Iris pigment epithelial cell (primary cell): ENCODE results near the gene PPP1R18.
"Not testable (repeated sequence)": the region's sequence is repeated elsewhere in the genome, so short reads cannot be mapped to it uniquely, and the experiment has no call there.

ENCODE experiments used
- DNase-seq: peaks from one replicate; pipeline ENCODE4 v3.0.0-alpha.2; 2011; ENCODE audit warnings: low read depth

The PPP1R18 gene

DNA sequence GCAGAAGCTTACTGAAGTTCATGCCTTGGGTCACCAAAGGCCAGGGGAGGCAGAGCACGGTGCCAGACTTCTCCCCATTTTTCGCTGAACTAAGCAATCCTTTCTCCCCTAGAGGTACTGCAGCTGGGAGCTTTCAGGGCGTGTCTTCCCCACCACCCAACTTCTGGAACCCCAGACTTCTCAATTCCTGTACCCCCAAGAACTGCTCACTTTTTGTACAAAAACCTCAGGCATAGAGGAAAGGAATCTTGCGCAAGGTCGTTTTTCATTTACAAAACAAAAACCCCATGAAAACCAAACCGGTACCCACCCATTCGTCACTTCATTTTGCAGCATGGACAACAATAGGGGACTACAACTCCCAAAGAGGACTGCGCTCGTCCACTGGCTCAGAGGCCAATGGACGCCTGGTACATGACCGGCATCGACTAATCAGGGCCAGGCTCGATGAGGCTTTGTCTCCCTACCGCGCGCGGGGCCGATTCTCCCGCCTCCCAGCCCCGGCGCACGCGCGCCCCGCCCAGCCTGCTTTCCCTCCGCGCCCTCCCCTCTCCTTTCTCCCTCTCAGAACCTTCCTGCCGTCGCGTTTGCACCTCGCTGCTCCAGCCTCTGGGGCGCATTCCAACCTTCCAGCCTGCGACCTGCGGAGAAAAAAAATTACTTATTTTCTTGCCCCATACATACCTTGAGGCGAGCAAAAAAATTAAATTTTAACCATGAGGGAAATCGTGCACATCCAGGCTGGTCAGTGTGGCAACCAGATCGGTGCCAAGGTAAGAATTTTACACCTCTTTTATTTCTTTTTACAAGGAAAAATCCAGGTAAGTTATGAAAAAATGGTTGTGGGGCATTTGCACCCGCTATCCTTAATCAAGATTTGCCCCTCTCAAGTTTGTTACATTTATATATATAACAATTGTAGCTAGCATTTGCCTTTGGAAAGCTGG lies 33.6 kb upstream of the PPP1R18 start, which contains the start of gene TUBB:
TSS of gene TUBB (plus strand) at position 562 of the 947 bp plus-strand sequence. CDS start at position 717, 155 bp downstream.
- DNase-seq = peak; percentile 99

GRCh38 chr6:30719356-30719755 lies 32.9 kb upstream of the PPP1R18 start:
- peak; percentile 25 for DNase-seq

DNA sequence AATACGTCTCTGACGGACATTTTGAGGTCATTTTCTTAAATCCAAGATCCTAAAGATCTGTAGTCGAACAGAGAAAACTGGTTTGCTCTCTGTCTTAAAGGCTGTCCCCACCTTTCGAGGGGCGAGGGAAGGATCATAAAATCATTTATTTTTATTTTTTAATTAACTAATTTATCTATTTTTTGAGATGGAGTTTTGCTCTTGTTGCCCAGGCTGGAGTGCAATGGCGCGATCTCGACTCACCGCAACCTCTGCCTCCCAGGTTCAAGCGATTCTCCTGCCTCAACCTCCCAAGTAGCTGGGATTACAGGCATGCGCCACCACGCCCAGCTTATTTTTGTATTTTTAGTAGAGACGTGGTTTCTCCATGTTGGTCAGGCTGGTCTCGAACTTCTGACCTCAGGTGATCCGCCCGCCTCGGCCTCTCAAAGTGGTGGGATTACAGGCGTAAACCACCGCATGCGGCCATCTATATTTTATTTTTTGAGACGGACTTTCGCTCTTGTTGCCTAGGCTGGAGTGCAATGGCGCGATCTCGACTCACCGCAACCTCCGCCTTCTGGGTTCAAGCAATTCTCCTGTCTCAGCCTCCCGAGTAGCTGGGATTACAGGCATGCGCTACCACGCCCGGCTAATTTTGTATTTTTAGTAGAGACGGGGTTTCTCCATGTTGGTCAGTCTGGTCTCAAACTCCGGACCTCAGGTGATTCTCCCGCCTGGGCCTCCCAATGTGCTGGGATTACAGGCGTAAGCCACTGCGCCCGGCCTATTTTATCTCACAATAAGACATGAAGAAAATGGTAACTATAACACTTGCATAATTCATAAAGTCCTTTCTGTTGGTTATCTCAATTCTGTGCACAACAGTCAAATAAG lies 31.6 kb upstream of the PPP1R18 start:
- DNase-seq = not testable (repeated sequence)

DNA sequence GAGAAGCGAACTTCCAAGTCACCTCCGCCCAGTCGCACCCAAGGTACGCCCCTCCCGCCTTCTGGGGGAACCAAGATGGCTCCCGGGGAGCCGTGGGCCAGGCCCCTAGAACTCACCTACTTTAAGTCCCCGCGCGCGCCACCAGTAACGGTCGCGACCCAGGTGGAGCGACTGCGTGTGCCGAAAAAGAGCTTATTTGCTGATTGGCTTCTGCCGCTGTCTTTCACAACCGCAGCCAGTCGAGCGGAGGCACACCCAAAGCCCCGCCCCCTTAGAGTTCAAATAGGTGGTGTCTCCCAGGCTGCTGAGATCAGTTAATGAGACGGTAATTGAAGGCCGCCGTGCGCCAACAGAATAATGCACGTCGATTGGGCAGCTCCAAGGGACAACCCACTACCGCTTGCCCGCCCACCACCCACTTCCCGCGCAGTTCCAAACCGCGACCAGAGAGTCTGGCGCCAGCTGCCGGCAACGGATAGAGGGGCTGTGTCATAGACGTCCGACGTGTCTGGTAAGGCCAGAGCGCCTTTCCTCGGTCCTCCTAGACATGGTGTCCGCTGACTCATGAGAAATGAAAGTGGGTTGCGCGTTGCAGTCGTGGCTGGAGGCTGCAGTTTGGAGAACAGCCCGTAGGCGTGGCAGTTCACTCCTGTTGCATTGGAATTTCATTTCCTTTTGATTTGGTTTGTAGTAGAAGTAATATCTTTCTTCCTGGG lies 30.8 kb upstream of the PPP1R18 start, which contains the start of gene MDC1:
TSS of gene MDC1 (minus strand) at position 153 of the 716 bp plus-strand sequence. CDS start 2,106 bp downstream, outside the sequence.
- peak; percentile 100 for DNase-seq

DNA sequence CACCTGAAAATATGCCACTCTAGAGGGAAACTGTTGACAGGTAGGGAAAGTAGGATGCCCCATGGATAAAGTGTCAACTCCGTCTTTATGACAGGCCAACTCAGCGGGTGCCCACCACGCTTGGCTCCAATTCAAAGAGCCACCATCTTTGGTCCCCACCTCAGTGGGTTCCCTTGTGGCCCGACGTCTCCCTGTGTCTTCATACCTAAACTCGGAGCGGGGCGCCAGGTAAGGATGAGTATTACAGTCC lies 30.4 kb upstream of the PPP1R18 start:
- no peak for DNase-seq

- DNase-seq = no peak
Measured at GRCh38 chr6:30714263-30714662, 27.8 kb upstream of the PPP1R18 start.

DNA sequence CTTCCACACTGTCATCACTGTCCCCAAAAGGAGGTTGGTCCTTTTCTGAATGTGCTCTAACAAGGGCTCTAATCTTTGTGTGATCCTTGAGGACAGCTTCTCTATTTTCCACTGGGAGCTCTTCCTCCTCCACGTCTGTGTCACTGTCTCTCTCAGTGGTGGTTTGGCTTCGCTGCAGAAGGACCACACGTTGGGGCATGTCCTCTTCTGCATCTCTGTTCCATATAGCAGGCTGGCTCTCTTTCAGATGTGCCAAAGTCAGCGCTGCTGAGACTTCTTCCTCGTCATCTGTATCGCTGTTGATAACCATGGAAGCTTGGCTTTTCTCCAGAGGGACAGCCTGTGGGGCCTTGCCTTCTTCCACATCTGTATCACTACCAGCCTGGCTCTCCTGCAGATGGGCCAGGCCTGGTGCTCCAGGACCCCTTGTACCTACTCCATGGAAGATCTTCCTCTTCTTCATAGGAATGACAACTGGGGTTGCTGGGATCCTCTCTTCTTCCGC lies 26.0 kb upstream of the PPP1R18 start:
- DNase-seq = no peak

DNA sequence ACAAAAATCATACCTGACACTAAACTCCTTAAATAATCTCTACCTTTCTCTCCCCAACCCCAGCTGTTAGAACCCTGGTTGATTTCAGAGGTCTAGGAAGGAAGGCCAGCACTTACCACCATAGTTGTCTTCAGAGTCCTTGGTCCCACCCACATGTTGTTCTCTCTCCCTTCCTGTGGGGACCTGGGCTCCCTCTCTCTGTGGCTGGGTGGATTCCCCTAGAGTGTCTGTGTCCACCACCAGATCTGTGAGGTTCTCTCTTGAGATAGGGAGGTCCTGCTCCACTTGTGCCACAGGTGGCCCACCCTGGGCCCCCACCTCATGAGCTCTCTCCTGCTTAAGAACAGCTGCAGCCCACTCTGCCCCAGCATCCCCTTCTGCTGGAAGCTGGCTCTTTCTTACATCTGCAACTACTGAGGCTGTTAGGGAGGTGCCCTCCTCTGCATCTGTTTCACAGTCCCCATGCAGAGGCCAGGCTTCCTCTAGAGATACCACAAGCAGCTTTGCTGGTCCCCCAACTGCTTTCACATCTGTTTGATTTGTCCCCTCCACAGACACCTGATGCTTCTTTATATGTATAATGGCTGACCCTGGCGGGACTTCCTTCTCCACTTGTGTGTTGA lies 25.4 kb upstream of the PPP1R18 start:
- DNase-seq = no peak

- DNase-seq = no peak
Measured at GRCh38 chr6:30709101-30709868, 22.8 kb upstream of the PPP1R18 start.

GRCh38 chr6:30707281-30707850 lies 20.9 kb upstream of the PPP1R18 start:
- DNase-seq = no peak

DNA sequence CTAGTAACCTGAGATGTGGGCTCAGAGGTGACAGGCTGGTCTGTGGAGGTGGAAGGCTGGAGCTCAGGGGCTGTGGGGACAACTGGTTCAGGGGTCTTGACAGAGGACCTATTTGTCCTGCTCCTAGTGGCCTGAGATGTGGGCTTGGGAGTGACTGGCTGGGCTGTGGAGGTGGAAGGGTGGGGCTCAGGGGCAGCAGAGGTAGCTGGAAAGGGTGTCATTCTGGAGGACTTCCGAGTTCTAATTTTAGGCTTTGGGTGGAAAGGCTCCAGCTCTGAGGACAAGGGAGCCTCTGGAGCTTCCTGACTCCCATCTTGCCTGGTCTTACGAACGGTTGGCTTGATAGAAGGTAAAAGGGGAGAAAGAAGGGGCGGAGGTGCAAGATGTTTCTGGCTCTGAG lies 19.2 kb upstream of the PPP1R18 start:
- no peak for DNase-seq

DNA sequence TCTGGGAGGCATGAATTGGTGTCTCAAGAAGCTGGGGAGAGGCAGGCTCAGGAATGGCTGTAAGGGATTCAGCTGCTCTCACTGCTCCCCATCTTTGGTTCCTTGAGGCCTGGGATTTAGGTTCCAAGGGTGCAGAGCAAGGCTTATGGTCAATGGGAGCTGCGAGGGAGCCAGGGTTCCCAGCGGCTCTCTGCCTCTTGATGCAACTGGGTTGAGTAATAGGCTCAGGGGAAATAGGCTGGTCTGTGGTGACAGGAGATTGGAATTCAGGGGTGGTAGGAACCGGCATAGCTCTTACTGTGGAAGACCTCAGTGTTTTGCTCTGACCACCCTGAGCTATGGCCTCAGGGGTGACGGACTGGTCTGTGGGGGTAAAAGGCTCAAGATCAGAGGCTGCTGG lies 17.4 kb upstream of the PPP1R18 start:
- no peak for DNase-seq

GRCh38 chr6:30703011-30703410 lies 16.6 kb upstream of the PPP1R18 start:
- no peak for DNase-seq

GRCh38 chr6:30700340-30700739 lies 13.9 kb upstream of the PPP1R18 start:
- DNase-seq = no peak

- DNase-seq = no peak
Measured at GRCh38 chr6:30696432-30696831, 10.0 kb upstream of the PPP1R18 start.

DNA sequence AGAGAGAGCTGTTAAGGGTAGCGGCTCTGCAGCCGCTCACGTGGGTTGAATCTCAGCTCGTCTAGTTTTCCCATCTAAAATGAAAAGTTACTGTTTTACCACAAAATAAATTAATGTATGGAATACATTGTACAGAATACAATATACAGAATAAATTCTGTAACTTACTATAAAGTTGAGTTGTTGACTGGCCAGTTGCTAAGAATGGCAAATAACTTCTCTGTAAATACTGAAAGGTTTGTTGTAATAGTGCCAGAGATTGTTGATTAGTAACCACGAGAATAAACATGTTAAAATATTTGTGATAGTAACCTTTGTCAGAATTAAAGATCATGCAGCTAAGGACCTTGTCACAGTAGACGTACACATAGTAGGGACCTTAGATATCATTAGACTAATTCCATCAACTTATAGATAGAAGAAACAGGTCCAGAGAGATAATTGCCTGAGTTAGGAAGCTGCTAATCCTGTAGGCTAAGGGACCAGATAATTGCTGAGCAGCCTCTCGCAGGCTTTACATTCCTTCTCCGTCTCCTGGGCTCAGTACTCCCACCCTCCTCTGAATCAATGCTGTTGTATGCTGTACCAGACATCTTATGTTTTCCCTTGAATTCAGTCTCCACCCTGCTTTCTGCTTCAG lies 4.9 kb upstream of the PPP1R18 start:
- DNase-seq = no peak

GRCh38 chr6:30690403-30691207 lies 4.2 kb upstream of the PPP1R18 start, which contains the start of gene NRM:
TSS of gene NRM (minus strand) at chr6:30690984. CDS start at chr6:30690974, 10 bp downstream.
- DNase-seq = peak; percentile 71

- DNase-seq = no peak
Measured at GRCh38 chr6:30689985-30690384, 3.5 kb upstream of the PPP1R18 start.
